HG03442 (cell line): ENCODE measurements around the gene RPS3A.
"Not testable (repeated sequence)": the region's sequence is repeated elsewhere in the genome, so short reads cannot be mapped to it uniquely, and the experiment has no call there.

Experiments
- ATAC-seq: cut with Tn5 transposase; IDR thresholded peaks from one replicate; pipeline ENCODE4 v1.9.1; 2021; ENCODE audit warnings: mild to moderate bottlenecking, moderate library complexity; ENCODE audit not compliant: unreplicated experiment

Gene RPS3A

GRCh38 chr4:151099229-151099975, at the start of gene RPS3A:
RPS3A (plus strand) TSS chr4:151099628; CDS start chr4:151099653, 25 bp downstream.
- ATAC-seq, result peak; percentile 94

GRCh38 chr4:151052785-151053184, 46.6 kb upstream of the RPS3A start:
- ATAC-seq, result peak; percentile 5

- no peak for ATAC-seq
Measured at GRCh38 chr4:151055539-151055938, 43.9 kb upstream of the RPS3A start.

GRCh38 chr4:151063143-151063542, 36.3 kb upstream of the RPS3A start:
- ATAC-seq, result not testable (repeated sequence)

- ATAC-seq, result no peak
Measured at GRCh38 chr4:151067316-151067970, 32.0 kb upstream of the RPS3A start.

GRCh38 chr4:151074416-151074916, 25.0 kb upstream of the RPS3A start:
- ATAC-seq, result no peak

- not testable (repeated sequence) for ATAC-seq
Measured at GRCh38 chr4:151077978-151078377, 21.4 kb upstream of the RPS3A start.

GRCh38 chr4:151087467-151087866, 12.0 kb upstream of the RPS3A start:
- ATAC-seq, result no peak

GRCh38 chr4:151091047-151091446, 8.4 kb upstream of the RPS3A start:
- no peak for ATAC-seq

GRCh38 chr4:151092488-151092887, 6.9 kb upstream of the RPS3A start:
- ATAC-seq, result no peak

GRCh38 chr4:151093203-151093602, 6.2 kb upstream of the RPS3A start:
- no peak for ATAC-seq

GRCh38 chr4:151094290-151094751, 5.1 kb upstream of the RPS3A start:
- ATAC-seq, result no peak

- ATAC-seq, result no peak
Measured at GRCh38 chr4:151095142-151095541, 4.3 kb upstream of the RPS3A start.

GRCh38 chr4:151097759-151098158, 1.7 kb upstream of the RPS3A start:
- ATAC-seq, result no peak

GRCh38 chr4:151098979-151099228, 524 bp upstream of the RPS3A start:
- ATAC-seq, result no peak

GRCh38 chr4:151099976-151100417, 569 bp downstream of the RPS3A start:
- no peak for ATAC-seq

GRCh38 chr4:151100531-151100930, 1.1 kb downstream of the RPS3A start:
- no peak for ATAC-seq

GRCh38 chr4:151103758-151104157, 4.3 kb downstream of the RPS3A start:
- no peak for ATAC-seq

- ATAC-seq, result no peak
Measured at GRCh38 chr4:151104621-151105020, 5.2 kb downstream of the RPS3A start.

GRCh38 chr4:151105454-151106032, 6.1 kb downstream of the RPS3A start:
- ATAC-seq, result no peak

- no peak for ATAC-seq
Measured at GRCh38 chr4:151107063-151107462, 7.6 kb downstream of the RPS3A start.

GRCh38 chr4:151110236-151110635, 10.8 kb downstream of the RPS3A start:
- no peak for ATAC-seq
